ENCODE data around the gene DHX35. TPM values are rescaled to one million over a fixed set of nuclear protein-coding genes. Genes with fewer than 3 reads are reported as not detected.

Gene DHX35
- total and polyA plus RNA-seq, 3 experiments from 2014 or later = 6.0 to 20.5 (median 19.9) TPM

- peaks cover 0 to 7% (median 0%) of the 10 kb centered on the region in 3 donors for H3K36me3 Mint-ChIP-seq
These were observed 17.1 kb upstream of the DHX35 start for GRCh38 chr20:38945012-38945411.

GRCh38 chr20:38946836-38947235 is 15.3 kb upstream of the DHX35 start:
- H3K27me3 ChIP-seq (ENCODE audit: insufficient read depth, low read length, poor library complexity, severe bottlenecking) = no peaks in the 10 kb centered on the region
- DNase-seq = no peak
- no peak overlapping the region for H3K27ac Mint-ChIP-seq
- H3K27ac ChIP-seq (ENCODE audit: low read depth, low read length) = no peak overlapping the region
- peaks cover 0 to 7% (median 0%) of the 10 kb centered on the region in 3 donors for H3K36me3 Mint-ChIP-seq
- H3K27me3 Mint-ChIP-seq = no peaks in the 10 kb centered on the region
- ChIA-PET CTCF (no interaction called here), POLR2A (no interaction called here)
- H3K9me3 ChIP-seq (ENCODE audit: low read length) = no peaks in the 10 kb centered on the region
- H3K4me1 ChIP-seq (ENCODE audit: insufficient read depth, low read length) = no peaks in the 10 kb centered on the region
- H3K36me3 ChIP-seq (ENCODE audit: insufficient read depth, low read length) = no peaks in the 10 kb centered on the region
- no peaks in the 10 kb centered on the region for H3K9me3 Mint-ChIP-seq
- H3K4me1 Mint-ChIP-seq = no peaks in the 10 kb centered on the region
- H3K4me3 Mint-ChIP-seq = no peak overlapping the region
- H3K4me3 ChIP-seq (ENCODE audit: low read length) = no peak overlapping the region

More at GRCh38 chr20:38945012-38945411, 17.1 kb upstream of the DHX35 start:
- Histone ChIP-seq H3K4me1 (ENCODE audit: insufficient read depth, low read length) (no peaks in the 10 kb centered on the region), H3K4me3 (ENCODE audit: low read length) (no peak overlapping the region), H3K27ac (ENCODE audit: low read depth, low read length) (no peak overlapping the region), H3K27me3 (ENCODE audit: insufficient read depth, low read length, poor library complexity, severe bottlenecking) (no peaks in the 10 kb centered on the region), H3K36me3 (ENCODE audit: insufficient read depth, low read length) (no peaks in the 10 kb centered on the region), H3K9me3 (ENCODE audit: low read length) (no peaks in the 10 kb centered on the region)
- no peaks in the 10 kb centered on the region for H3K4me1 Mint-ChIP-seq
- H3K27me3 Mint-ChIP-seq = no peaks in the 10 kb centered on the region
- no peak overlapping the region for H3K4me3 Mint-ChIP-seq
- no peaks in the 10 kb centered on the region for H3K9me3 Mint-ChIP-seq
- ChIA-PET POLR2A (no interaction called here), CTCF (no interaction called here)
- peak overlapping the region in 2 of 8 donors; percentile 63 to 76 for H3K27ac Mint-ChIP-seq
- DNase-seq = no peak

GRCh38 chr20:38947931-38948362 is 14.2 kb upstream of the DHX35 start:
- DNase-seq = no peak
- Mint-ChIP-seq H3K27ac (no peak overlapping the region), H3K9me3 (no peaks in the 10 kb centered on the region), H3K36me3 (peaks cover 0 to 4% (median 4%) of the 10 kb centered on the region in 3 donors), H3K4me1 (no peaks in the 10 kb centered on the region), H3K27me3 (no peaks in the 10 kb centered on the region), H3K4me3 (no peak overlapping the region)
- ChIA-PET POLR2A (no interaction called here), CTCF (interaction anchor here (1.0 kb wide), 1 partner anchor 142 kb away, joined by 3 read pairs; the partner anchor contains the start of gene PPP1R16B)
- no peaks in the 10 kb centered on the region for H3K27me3 ChIP-seq (ENCODE audit: insufficient read depth, low read length, poor library complexity, severe bottlenecking)
- no peaks in the 10 kb centered on the region for H3K4me1 ChIP-seq (ENCODE audit: insufficient read depth, low read length)
- H3K4me3 ChIP-seq (ENCODE audit: low read length) = no peak overlapping the region
- H3K27ac ChIP-seq (ENCODE audit: low read depth, low read length) = peak overlapping the region; percentile 42
- no peaks in the 10 kb centered on the region for H3K36me3 ChIP-seq (ENCODE audit: insufficient read depth, low read length)
- H3K9me3 ChIP-seq (ENCODE audit: low read length) = no peaks in the 10 kb centered on the region

- Mint-ChIP-seq H3K9me3 (no peaks in the 10 kb centered on the region), H3K27me3 (no peaks in the 10 kb centered on the region), H3K4me3 (no peak overlapping the region), H3K4me1 (no peaks in the 10 kb centered on the region), H3K36me3 (peaks cover 0 to 4% (median 2%) of the 10 kb centered on the region in 3 donors), H3K27ac (peak overlapping the region in 1 of 8 donors; percentile 77)
- no peaks in the 10 kb centered on the region for H3K4me1 ChIP-seq (ENCODE audit: insufficient read depth, low read length)
- no peaks in the 10 kb centered on the region for H3K36me3 ChIP-seq (ENCODE audit: insufficient read depth, low read length)
- H3K4me3 ChIP-seq (ENCODE audit: low read length) = no peak overlapping the region
- ChIA-PET CTCF (no interaction called here), POLR2A (no interaction called here)
- no peaks in the 10 kb centered on the region for H3K27me3 ChIP-seq (ENCODE audit: insufficient read depth, low read length, poor library complexity, severe bottlenecking)
- DNase-seq = no peak
- no peak overlapping the region for H3K27ac ChIP-seq (ENCODE audit: low read depth, low read length)
- no peaks in the 10 kb centered on the region for H3K9me3 ChIP-seq (ENCODE audit: low read length)
These were observed 11.9 kb upstream of the DHX35 start for GRCh38 chr20:38950254-38950653.

- H3K36me3 ChIP-seq (ENCODE audit: insufficient read depth, low read length) = no peaks in the 10 kb centered on the region
- H3K9me3 ChIP-seq (ENCODE audit: low read length) = no peaks in the 10 kb centered on the region
- H3K27me3 ChIP-seq (ENCODE audit: insufficient read depth, low read length, poor library complexity, severe bottlenecking) = no peaks in the 10 kb centered on the region
- Mint-ChIP-seq H3K4me3 (no peak overlapping the region), H3K4me1 (no peaks in the 10 kb centered on the region), H3K27ac (no peak overlapping the region), H3K27me3 (no peaks in the 10 kb centered on the region), H3K36me3 (peaks cover 0 to 4% (median 2%) of the 10 kb centered on the region in 3 donors), H3K9me3 (no peaks in the 10 kb centered on the region)
- ChIA-PET CTCF (no interaction called here), POLR2A (no interaction called here)
- DNase-seq = no peak
- H3K4me3 ChIP-seq (ENCODE audit: low read length) = no peak overlapping the region
- H3K4me1 ChIP-seq (ENCODE audit: insufficient read depth, low read length) = no peaks in the 10 kb centered on the region
- no peak overlapping the region for H3K27ac ChIP-seq (ENCODE audit: low read depth, low read length)
These were observed 10.5 kb upstream of the DHX35 start for GRCh38 chr20:38951611-38952010.

- Histone ChIP-seq H3K4me1 (ENCODE audit: insufficient read depth, low read length) (no peaks in the 10 kb centered on the region), H3K27me3 (ENCODE audit: insufficient read depth, low read length, poor library complexity, severe bottlenecking) (no peaks in the 10 kb centered on the region), H3K4me3 (ENCODE audit: low read length) (no peak overlapping the region), H3K27ac (ENCODE audit: low read depth, low read length) (no peak overlapping the region), H3K36me3 (ENCODE audit: insufficient read depth, low read length) (no peaks in the 10 kb centered on the region), H3K9me3 (ENCODE audit: low read length) (no peaks in the 10 kb centered on the region)
- CTCF ChIA-PET = no interaction called here
- no peak for DNase-seq
- H3K9me3 Mint-ChIP-seq = no peaks in the 10 kb centered on the region
- no peak overlapping the region for H3K4me3 Mint-ChIP-seq
- POLR2A ChIA-PET = no interaction called here
- H3K27ac Mint-ChIP-seq = no peak overlapping the region
- no peaks in the 10 kb centered on the region for H3K4me1 Mint-ChIP-seq
- H3K36me3 Mint-ChIP-seq = peaks cover 0 to 4% (median 2%) of the 10 kb centered on the region in 3 donors
- H3K27me3 Mint-ChIP-seq = no peaks in the 10 kb centered on the region
These were observed 10.0 kb upstream of the DHX35 start for GRCh38 chr20:38952153-38952552.

- Histone ChIP-seq H3K9me3 (ENCODE audit: low read length) (no peaks in the 10 kb centered on the region), H3K27ac (ENCODE audit: low read depth, low read length) (no peak overlapping the region), H3K36me3 (ENCODE audit: insufficient read depth, low read length) (no peaks in the 10 kb centered on the region), H3K4me1 (ENCODE audit: insufficient read depth, low read length) (no peaks in the 10 kb centered on the region), H3K27me3 (ENCODE audit: insufficient read depth, low read length, poor library complexity, severe bottlenecking) (no peaks in the 10 kb centered on the region), H3K4me3 (ENCODE audit: low read length) (no peak overlapping the region)
- POLR2A ChIA-PET = no interaction called here
- no peak for DNase-seq
- no peaks in the 10 kb centered on the region for H3K27me3 Mint-ChIP-seq
- peaks cover 0 to 4% (median 2%) of the 10 kb centered on the region in 3 donors for H3K36me3 Mint-ChIP-seq
- peak overlapping the region in 1 of 8 donors; percentile 29 for H3K27ac Mint-ChIP-seq
- CTCF ChIA-PET = no interaction called here
- no peaks in the 10 kb centered on the region for H3K9me3 Mint-ChIP-seq
- no peaks in the 10 kb centered on the region for H3K4me1 Mint-ChIP-seq
- peak overlapping the region in 1 of 7 donors; percentile 12 for H3K4me3 Mint-ChIP-seq
These were observed 8.4 kb upstream of the DHX35 start for GRCh38 chr20:38953630-38954340.

GRCh38 chr20:38957235-38957876 is 4.8 kb upstream of the DHX35 start:
- Mint-ChIP-seq H3K27me3 (no peaks in the 10 kb centered on the region), H3K9me3 (no peaks in the 10 kb centered on the region), H3K4me3 (no peak overlapping the region), H3K4me1 (peaks cover 8 to 11% (median 9%) of the 10 kb centered on the region in 3 donors), H3K27ac (no peak overlapping the region), H3K36me3 (peaks cover 0 to 3% (median 2%) of the 10 kb centered on the region in 3 donors)
- Histone ChIP-seq H3K36me3 (ENCODE audit: insufficient read depth, low read length) (no peaks in the 10 kb centered on the region), H3K9me3 (ENCODE audit: low read length) (no peaks in the 10 kb centered on the region), H3K27ac (ENCODE audit: low read depth, low read length) (no peak overlapping the region), H3K4me1 (ENCODE audit: insufficient read depth, low read length) (peaks cover 6% of the 10 kb centered on the region), H3K27me3 (ENCODE audit: insufficient read depth, low read length, poor library complexity, severe bottlenecking) (no peaks in the 10 kb centered on the region), H3K4me3 (ENCODE audit: low read length) (no peak overlapping the region)
- POLR2A ChIA-PET = no interaction called here
- CTCF ChIA-PET = no interaction called here
- no peak for DNase-seq

All from CD8-positive, alpha-beta memory T cell (primary cell).